Measurements from ENCODE around the gene SERTAD2.
A peak's percentile ranks its signal among the peaks of the same experiment; 100 is the strongest.

Gene SERTAD2

DNA sequence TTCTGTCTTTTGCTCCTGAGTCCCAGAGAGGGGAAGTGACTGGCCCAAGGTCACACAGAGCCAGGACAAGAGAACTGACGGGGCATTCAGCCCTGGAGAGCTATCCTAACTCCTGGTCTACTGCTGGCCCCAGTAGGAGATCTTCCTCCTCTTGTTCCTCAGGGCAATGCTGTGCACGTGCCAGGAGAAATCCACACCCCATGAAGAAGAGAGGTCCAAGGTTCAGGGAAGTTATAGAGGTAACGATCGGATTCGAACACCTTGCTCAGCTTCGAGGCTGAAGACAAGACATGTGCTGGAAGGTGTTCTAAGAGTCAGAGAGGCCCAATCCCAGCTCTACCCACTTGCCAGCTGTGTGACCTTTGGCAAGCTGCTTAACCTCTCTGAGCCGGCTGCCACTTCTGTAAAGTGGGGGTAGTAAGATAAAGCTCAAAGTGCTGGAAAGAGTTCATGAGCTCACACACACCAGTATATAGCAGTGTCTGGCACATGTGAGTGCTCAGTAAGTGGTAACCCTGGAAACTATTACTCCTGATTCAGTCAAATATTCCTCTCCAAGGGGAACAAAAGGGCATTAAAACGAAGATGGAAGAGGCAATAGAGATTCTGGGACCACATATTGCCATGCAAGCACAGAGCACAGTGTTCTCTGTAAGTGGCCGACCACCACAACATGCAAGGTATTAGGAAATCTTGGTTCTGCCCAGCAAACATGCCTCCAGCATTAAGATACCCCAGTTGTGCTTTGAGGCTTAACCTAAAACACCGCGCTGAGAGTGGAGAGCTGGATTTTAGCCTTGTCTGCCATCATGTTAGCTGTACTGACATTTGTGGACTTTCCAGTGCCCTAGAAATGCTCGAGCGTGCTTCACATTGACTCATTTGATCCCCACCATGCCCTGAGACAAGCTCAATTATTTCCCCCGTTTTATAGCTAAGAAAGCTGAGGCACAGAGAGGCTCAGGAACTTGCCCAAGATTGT lies 25.6 kb downstream of the SERTAD2 start:
- DNase-seq (ENCODE audit: low read depth in 2 of 2), result no peak

DNA sequence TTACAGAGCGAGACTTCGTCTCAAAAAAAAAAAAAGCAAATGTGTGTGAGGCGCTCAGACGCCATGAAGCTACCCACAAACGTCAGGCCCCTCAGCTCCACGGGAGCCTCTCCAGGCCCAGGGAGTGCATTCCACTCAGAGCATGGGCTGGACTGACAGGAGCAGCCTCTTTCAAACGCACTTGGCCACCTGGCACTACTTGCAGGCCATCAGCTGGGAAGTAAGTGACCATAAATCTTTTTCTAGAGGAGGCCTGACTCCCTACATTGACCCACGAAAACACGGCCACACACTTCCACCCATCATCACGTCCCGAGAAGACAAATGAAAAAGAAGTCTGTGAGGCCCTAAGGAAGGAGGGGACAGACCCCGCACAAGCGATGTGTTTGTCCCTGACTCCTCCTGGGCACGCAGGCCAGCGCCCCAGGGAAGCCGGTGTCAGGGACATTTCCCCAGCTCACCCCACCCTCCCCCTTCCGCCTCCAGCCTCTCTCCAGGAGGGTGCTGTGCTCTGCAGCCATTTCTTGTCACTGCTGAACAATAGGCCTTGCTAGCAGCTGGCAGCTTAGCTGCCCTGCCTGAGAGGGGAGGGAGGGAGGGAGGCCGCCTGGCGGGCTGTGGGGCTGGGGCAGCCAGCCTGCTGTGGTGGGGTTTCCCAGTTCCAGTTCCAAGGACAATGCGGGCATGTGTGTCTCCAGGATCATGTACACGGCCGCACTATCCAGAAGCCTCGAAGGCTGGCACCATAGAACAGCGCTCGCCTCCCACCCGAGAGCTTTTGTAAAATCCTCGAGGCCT lies 26.6 kb downstream of the SERTAD2 start:
- no peak for DNase-seq (ENCODE audit: low read depth in 2 of 2)

DNA sequence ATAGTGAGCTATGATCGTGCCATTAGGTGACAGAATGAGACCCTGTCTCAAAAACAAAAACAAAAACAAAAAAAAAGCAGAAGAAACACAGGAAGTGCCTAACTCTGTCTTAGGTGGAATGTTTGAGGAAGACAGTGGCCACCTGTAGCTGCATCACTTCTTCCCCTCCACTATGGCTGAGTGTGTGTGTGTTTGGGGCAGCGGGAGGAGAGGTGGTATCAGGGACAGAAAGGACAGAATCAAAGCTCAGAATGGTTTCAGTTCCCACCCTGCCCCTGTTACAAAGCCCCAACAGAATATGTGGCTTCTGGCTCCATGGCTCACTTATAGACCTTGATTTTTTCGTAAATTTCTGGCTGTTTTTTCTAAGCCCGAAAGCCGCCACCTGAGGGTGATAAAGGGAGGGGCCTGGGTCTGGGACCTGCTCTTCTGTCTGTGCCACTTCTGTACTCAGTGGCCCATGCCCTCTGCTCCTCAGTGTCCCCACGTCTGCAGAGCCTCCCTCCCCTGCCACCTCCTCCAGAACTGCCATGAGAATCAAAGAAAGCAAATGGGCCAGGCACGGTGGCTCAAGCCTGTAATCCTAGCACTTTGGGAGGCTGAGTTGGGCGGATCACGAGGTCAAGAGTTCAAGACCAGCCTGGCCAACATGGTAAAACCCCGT lies 27.4 kb downstream of the SERTAD2 start:
- no peak for DNase-seq (ENCODE audit: low read depth in 2 of 2)

DNA sequence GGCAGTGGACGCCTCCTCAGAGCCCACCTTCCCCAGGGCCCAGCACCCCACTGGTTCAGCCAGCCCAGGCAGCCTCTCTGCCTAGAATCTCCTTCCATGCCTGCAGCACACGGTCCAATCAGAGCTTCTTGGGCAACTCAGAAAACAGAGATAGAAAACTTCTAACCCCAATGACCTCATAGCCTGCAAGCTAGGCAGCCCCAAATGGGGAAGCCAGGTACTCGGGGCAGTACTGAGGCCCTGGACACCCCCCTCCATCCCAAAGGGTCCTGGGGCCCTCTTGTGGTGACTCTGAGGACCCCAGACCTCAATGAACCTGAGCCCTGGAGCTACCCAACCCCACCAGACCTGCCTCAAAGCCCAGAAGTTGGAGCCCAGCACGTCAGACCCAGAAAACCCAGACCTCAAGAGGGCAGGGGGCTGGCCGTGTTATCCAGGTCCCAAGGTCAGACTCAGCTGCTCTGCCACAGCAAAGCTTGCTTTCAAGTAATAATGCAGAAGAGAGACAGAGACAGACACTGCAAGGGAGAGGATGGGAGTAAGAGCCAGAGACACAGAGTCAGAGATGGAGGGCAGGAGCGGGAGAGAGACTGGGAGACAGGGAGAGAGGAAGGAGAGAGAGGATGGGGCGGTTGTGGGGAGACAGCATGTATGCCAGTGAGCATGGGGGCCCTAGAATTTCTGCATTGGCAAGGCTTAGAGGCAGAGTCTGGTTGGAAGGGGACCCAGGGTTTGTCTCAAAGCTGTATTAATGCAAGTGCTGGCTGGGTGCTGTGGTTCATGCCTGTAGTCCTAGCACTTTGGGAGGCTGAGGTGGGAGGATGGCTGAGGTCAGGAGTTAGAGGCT lies 28.2 kb downstream of the SERTAD2 start:
- no peak for DNase-seq (ENCODE audit: low read depth in 2 of 2)

- no peak for DNase-seq (ENCODE audit: low read depth in 2 of 2)
Measured at GRCh38 chr2:64624862-64625261, 28.9 kb downstream of the SERTAD2 start.

GRCh38 chr2:64624108-64624610 lies 29.6 kb downstream of the SERTAD2 start:
- DNase-seq (ENCODE audit: low read depth in 2 of 2), result no peak

DNA sequence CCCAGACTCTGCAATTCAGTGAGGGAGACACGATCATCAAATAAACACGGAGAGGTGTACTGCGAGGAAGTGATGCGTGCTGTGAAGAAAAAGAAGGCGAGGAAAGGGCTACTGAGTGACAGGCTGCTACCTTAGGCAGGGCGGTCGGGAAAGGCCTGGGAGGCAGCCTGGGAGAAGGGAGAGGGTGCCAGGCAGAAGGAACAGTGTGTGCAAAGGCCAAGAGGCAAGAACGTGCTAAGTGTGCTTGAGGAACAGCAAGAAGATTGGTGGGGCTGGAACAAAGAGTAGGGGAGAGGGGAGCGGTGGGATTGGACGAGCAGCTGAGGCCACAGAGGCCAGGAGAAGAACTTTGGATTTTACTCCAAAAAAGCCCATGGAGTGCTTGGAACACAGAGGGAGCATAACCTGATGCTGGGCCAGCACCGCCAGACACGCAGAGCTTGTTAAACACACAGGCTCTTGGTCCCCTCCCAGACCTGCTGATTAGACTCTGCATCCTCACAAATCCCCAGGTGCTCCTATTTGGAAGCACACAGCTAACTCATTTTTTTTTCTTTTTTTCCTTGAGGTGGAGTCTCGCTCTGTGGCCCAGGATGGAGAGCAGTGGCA lies 30.4 kb downstream of the SERTAD2 start:
- DNase-seq (ENCODE audit: low read depth in 2 of 2), result no peak

GRCh38 chr2:64622443-64623241 lies 31.1 kb downstream of the SERTAD2 start:
- DNase-seq (ENCODE audit: low read depth in 2 of 2), result no peak

DNA sequence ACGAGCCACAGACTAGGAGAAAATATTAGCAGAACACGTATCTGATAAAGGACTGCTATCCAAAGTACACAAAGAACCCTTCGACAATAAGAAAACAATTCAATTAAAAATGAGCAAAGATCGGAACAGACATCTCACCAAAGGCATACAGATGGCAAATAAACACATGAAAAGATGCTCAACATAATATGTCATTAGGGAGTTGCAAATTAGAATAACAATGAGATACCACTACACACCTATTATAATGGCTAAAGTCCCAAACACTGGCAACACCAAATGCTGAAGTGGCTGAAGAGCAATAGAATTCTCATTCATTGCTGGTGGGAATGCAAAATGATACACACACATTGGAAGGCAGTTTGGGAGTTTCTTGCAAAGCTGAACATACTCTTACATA lies 33.1 kb downstream of the SERTAD2 start:
- no peak for DNase-seq (ENCODE audit: low read depth in 2 of 2)

- no peak for DNase-seq (ENCODE audit: low read depth in 2 of 2)
Measured at GRCh38 chr2:64617631-64618151, 36.0 kb downstream of the SERTAD2 start.

DNA sequence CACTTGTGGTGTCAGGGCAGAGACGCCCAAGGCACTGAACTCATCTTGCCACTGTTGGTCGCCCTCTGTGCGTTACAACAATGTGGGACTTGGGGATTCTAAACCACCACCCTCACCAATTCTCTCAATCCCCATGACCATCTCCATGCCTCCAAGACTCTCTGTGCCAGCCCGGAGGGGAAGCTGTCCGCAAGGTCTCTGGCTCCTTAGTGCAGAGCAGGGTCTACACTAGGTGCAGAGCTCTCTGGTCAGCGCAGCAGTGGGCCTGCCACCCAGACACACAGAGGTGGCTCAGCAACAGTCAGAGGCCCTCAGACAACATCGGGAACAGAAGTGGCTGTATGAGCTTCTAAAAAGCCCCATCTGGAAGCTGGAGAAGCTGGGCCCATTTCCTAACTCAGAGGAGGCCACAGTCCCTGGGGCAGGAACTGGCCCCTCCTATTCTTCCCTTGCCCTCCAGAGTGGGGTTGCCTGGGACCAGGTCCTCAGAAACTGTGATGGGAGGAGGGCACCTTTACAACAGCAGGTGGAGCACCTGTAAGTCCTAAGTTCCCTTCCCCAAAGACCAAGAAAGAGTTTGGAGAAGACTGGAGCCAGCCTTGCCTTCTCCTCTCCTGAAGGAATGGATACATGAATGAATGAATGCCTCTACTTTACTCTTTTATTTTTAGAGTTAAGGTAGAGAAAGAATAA lies 37.7 kb downstream of the SERTAD2 start:
- no peak for DNase-seq (ENCODE audit: low read depth in 2 of 2)

DNA sequence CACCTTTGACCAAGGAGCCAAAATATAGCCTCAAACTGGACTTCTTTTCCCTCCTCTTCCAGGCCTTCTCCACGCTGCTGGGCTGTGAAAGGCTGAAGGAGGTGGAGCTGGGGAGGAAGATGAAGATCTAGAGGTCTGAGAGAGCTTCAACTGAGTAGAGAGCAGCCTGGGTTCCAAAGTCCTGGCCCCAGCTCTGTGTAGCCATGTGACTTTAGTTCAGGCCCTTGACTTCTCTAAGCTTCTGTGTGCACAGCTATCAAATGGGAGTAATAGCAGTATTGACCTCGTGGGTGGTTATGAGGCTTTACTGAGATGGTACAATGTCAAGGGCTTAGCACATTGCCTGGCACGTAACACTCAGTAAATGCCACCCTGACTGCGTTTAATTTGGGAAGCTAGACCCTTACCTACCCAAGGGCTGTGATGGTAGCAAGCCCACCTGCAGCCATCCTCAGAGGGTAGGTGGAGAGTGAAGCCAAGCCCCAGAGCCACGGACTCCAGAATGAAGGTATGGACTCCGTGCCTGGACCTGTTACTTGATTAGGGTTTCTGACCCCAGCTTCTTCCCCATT lies 38.4 kb downstream of the SERTAD2 start:
- no peak for DNase-seq (ENCODE audit: low read depth in 2 of 2)

DNA sequence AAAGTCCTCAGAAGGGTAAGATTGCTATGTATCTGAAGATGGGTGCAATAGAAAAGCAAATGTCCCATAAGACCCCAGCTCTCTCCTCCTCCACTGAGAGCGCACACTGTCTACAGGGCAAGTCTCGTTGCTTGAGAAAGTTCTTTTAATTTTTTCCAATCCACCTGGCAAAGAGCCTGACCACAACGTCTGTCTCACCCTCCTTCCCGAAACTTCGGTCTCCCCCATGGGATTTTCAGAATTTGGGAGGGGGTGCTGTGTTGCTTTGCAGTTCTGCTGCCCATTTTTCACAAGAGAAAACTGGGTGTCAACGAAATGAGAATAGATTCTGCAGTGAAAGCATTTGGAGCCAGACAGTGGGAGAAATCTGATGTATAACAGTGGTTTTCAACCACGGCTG lies 40.4 kb downstream of the SERTAD2 start:
- DNase-seq (ENCODE audit: low read depth in 2 of 2), result no peak

GRCh38 chr2:64612575-64613195 lies 41.0 kb downstream of the SERTAD2 start:
- DNase-seq (ENCODE audit: low read depth in 2 of 2), result no peak

DNA sequence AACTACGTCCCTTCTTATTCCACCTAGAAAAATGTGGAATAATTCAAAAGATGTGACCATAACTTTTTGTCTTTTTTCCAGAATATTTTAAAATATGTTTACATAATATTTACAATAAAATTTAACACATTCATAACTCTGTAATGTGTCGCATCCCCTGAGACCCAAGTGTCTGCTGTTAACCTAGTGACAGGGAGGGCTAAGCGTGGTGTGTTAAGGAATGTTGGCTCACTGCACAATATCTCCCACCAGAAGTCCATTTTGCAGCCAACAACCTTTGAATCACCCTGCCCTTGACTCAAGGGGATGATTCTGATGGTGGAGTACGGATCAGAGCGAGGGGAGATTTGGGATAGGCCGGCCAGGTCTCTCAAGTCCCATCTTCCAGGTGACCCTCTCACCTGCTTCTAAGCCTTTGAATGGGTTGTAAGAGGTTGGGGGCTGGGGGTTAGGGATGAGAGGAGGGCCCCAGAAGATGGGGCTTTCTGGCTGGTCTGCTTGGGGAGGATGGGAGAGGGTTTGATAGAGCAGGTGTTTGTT lies 43.3 kb downstream of the SERTAD2 start:
- DNase-seq (ENCODE audit: low read depth in 2 of 2), result no peak

DNA sequence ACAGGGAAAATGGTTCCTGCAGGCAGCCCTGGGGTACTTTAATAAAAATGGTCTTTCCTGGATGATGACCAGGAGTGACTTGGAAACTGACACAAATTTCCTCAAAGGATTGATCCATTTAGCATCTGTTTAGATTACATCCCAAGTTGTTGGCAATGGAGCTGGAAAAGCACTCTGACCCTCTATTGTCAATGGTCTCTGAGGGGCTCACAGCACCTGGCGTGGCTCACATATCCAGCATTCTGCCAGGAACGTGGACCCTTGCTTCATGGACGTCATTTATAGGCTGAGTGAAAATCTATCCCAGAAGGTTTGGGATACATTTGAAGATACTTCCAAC lies 43.8 kb downstream of the SERTAD2 start:
- DNase-seq (ENCODE audit: low read depth in 2 of 2), result no peak

DNA sequence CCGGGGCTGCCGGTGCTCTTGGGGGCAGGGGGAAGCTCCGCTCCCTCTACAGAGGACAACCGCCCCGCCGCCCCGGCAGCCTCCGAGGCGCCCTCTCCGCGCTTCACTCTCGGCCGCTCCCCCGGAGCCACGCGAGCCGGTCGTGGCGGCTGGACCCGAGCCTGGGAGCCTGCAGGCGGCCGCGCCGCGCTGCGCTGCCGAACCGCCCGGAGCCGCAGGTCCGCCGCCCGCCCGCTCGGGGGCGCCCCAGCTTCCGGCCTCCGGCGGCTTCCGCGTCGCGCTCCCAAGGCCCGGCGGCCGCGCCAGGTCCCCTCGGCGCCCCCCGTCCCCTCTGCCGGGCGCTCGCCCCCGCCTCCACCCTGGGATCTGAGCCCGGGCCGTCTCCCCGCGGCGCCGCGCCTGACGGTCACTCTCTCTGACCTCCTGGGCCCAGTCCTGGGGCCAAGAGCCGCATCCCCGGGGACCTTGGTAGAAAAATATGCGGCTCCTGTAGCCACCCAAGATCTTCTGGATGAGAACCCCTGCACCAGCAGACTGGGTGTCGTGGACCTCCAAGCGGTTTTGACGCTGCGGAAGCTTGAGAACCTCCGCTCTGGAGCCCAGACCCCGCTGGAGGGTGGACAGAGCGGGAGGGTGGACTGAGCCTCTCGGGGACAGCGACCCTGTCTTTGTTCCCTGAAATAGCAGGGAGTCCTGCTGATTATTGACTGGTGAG lies 44.3 kb downstream of the SERTAD2 start:
- DNase-seq (ENCODE audit: low read depth in 2 of 2), result peak in 1 of 2 donors; percentile 37
